ENCODE data around the gene TAT. TPM values are rescaled to one million over a fixed set of nuclear protein-coding genes. Genes with fewer than 3 reads are reported as not detected.
"Not testable (repeated sequence)": the region's sequence is repeated elsewhere in the genome, so short reads cannot be mapped to it uniquely, and the experiment has no call there.

Gene TAT
- total RNA-seq, 1 donor, result not detected

DNA sequence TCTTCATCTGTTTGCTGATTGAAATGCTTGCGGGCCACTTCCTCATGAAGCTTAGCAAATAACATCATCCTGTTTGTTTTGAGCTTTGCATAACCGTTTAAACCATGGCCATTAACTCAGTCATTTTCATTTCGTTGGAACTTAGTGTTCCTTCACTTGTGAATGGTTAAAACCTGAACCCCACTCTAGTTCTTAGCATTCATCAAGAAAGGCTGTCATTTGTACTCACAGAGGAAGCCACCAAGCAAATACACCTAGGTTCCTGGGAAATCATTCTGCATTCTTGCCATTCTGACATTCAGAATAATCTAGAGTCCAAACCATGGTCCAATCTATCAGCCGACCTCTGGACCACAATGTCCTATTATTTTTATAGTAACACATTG lies 8.4 kb upstream of the TAT start:
- DNase-seq (ENCODE audit: low read depth in 2 of 3, low spot score in 2 of 3), result no peak

DNA sequence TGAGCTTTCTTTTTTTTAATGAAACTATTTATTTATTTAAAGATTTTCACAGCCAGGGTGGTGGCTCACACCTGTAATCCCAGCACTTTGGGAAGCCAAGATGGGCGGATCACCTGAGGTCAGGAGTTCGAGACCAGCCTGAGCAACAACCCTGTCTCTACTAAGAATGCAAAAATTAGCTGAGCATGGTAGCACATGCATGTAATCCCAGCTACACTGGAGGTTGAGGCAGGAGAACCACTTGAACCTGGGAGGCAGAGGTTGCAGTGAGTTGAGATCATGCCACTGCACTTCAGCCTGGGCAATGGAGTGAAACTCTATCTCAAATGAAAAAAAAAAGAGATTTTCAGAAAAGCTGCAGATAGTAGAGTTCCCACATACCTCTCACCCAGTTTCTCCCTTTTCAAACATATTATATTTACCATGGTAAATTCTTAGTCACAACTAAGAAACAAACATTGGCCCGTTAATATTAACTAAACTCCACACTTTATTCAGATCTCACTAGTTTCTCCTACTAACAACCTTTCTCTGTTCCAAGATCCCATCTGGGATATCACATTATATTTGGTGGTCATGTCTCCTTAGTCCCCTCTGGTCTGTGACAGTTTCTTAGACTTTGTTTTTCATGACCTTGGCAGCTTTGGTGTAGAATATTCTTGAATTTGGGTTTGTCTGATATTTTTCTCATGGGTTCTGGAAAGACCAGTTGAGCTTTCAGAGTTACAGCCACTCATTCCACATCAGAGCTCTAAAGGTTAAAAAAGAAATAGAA lies 7.8 kb upstream of the TAT start:
- DNase-seq (ENCODE audit: low read depth in 2 of 3, low spot score in 2 of 3), result no peak

DNA sequence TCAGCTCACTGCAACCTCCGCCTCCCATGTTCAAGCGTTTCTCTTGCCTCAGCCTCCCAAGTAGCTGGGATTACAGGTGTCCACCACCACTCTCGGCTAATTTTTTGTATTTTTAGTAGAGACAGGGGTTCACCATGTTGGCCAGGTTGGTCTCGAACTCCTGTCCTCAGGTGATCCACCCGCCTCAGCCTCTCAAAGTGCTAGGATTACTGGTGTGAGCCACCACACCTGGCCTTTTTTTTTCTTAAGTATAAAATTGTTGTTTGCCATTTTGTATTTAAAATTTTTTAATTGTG lies 5.6 kb upstream of the TAT start:
- not testable (repeated sequence) for DNase-seq (ENCODE audit: low read depth in 2 of 3, low spot score in 2 of 3)

DNA sequence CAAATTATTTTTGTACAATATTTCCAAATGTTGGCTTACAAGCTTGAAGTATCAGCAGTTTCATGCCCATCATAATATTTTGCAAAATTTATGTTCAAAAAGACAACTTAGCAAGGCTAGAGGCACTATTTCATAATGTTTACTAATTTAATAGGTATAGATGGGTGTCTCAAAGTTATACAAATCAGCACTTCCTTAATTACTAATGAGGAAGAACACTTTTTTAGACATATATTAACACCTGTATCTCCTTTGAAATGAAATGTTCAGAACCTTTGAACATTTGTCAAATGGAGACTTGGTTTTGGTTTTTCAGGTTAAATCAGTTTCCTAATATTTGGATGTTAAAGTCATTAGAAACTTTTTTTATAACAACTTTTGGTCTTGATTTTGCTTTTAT lies 2.2 kb downstream of the TAT start:
- no peak for DNase-seq (ENCODE audit: low read depth in 2 of 3, low spot score in 2 of 3)

DNA sequence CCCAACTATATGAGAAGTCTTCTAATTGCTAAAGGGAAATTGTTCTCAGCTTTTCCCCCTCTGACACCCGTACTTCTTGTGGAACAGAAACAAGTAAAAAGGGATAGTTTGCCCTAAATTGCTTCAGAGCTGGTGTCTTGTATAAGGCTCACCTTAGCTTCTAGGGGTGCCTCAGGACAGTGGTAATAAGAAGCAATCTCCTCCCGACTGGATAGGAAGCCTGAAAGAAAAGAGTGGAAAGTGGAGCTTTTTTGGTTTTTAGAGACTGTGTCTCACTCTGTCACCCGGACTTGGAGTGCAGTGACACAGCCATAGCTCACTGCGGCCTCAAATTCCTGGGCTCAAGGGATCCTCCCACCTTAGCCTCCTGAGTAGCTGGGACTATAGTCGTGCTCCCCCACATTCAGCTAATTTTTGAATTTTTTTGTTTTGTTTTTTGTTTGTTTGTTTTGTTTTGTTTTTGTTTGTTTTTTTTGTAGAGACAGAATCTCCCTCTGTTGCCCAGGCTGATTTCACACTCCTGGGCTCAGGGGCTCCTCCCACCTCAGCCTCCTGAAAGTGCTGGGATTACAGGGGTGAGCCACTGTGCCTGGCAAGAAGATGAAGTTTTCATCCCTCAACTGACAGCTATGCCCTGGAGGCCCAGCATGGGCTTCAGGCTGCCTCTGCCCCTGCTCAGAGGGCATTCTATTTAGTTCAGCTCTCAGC lies 3.4 kb downstream of the TAT start:
- DNase-seq (ENCODE audit: low read depth in 2 of 3, low spot score in 2 of 3), result no peak

DNA sequence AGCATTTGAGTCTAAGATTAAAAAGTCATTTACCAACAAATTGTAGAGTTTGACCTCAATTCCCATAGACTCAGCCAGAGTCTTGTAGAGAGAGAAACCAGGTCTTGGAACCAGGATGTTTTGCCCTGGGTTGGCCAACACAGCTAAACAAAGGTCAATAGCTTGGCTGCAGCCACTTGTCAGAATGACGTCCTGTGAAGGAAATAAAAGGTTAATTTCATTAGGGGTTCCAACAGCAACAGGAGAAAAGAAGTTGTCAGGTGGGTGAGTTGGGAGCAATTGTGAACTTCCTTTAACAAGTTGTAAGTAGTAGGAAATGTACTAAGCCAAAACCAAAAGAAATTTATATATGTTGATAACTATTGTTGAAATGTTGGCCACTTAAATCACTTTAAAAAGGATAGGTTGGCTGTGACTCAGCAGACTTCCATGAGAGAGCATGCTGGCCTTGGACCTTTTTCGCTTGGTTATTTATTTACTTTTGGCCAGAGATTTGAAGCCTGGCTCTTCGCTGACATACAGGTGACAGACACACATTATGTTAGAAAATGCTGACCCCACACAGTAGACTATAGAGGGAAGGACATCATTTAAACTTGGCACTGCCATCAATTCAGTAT lies 4.3 kb downstream of the TAT start:
- DNase-seq (ENCODE audit: low read depth in 2 of 3, low spot score in 2 of 3), result no peak

DNA sequence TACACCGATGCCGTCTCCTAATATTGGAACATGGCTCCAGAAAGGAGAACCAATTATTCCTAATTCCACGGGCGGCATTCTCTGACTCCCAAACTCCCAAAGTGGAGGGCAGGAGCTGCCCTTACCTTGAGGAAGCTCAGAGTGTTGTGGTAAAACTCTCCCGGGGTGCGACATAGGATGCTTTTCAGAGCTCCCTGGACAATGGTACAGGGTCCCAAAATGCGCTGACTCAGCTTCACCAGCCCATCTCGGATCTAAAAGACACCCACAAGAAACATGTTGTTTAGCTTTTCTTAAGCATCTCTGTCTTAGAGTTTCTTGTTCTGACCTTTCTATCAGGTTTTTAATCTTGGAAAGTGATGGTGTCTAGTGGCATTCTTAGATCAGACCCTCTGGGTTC lies 6.7 kb downstream of the TAT start:
- no peak for DNase-seq (ENCODE audit: low read depth in 2 of 3, low spot score in 2 of 3)

DNA sequence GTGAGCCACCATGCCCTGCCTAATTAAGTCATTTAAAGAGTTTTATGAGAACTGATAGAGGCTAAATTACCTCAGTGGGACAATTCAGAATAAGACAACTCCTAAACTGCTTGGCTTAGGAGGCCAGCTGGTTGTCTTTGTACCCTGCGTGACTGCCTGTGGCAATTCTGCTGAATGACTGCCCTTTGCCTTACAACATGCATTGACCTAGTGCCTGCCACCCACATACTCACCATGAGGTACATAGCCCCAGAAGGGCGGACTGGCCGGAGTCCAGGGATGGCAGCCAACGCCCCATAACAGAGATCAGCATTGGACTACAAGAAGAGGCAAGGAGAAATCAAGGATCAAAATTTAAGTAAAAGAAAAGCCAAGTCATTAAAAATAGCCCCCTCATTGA lies 7.3 kb downstream of the TAT start:
- DNase-seq (ENCODE audit: low read depth in 2 of 3, low spot score in 2 of 3), result no peak

DNA sequence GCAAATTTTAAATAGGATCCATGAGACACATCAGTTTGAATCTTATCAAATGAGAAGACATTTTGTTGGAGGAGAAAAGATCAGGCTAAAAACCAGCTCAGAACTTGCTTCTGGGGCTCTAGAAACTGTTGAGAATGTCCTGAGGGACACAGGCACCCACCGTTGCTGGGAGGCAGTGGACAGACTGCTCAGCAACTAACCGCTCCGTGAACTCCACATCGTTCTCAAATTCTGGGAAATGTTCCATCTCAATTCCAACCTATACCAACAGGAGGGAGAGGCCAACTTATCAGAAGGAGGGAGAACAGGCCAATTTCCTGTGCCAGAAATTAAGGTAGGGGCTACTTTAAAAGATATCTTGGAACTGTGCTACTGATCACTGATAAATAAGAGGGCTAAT lies 8.3 kb downstream of the TAT start:
- no peak for DNase-seq (ENCODE audit: low read depth in 2 of 3, low spot score in 2 of 3)

DNA sequence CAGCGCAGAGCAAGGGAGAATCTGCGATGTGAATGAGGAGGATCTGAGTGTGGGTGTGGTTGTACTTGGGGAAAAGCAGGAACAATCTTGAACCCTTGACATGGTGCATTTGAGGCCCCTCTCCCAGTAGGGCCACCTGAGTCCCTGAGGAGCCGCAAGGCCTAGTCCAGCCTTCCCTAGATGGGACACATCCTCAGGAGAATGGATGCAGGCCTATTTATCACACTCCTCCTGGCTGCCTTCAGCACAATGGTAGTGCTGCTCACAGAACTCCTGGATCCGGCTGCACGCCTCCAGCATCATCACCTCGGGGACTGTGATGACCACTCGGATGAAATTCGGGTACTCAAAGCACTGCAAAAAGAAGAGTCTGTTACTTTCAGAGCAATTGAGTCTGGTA lies 9.0 kb downstream of the TAT start:
- DNase-seq (ENCODE audit: low read depth in 2 of 3, low spot score in 2 of 3), result no peak

DNA sequence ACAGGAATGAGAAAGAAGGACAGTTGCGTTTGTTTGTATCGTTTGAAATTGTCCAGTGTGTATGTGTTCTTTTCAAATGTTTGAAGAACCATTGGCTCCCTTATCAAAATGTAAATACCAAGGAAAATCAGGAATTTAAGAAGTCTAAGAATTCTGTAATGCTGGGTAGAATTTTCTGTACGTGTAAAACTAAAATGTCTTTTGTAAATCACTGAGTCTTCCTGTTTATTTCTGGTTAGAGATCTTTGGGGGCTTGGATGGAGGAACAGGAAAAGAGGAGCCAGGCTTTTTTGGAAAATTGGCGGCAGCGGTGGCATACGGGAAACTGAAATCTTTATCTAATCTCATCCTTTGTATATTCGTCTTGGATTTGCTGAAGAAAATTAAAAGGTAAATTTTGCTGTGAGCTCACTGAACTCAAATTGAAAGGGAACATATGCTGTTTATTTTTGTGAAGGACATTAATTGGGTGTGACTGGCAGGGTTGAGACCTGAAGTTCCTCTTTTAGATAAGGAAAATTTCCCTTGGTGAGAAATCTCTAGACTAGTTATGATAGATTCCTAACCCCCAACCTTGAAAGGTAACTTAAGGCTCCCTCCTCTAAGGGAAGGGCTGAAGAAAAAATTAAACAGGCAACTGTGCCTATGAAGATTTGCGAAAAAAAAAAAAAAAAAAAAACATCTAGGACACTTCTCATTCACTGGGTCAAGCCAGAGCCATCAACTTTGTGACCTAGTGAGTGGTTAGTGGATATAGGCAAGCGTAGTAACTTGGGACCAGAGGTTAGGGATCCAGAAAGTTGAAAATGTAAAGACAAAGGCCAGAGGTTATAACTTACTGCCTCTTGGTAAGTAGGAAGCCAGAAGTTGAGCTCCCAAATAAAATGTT lies 10.8 kb downstream of the TAT start:
- DNase-seq (ENCODE audit: low read depth in 2 of 3, low spot score in 2 of 3), result peak in 1 of 3 donors; percentile 3

DNA sequence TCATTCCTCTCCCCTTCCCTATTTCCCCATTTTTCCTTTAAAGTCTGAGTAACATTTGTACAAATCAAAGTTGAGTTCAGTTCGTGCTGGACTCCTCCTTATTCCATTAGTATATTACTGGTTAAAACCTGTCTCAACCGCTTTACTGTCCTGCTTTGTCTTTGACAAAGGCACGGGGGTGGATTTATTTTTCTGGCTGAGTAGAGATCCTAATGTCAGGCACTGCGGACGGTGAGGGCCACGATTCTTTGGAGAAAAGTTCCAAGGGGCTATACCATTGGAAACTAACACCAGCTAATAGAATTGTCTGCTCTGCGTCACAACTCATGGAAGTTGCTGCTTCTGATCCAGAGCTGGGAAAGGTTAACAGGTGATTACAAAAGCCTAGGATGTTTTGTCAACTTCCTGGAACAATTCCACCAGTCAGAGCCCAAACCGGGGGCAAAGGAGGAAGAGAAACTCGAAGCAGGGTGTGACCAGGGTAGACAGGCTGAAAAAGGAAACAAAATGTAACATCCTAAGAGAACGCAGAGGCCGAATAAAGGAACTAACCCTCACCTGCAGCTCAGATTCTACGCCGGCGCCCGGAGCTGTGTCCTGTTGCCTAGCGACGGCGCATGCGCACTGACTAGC lies 12.4 kb downstream of the TAT start:
- DNase-seq (ENCODE audit: low read depth in 2 of 3, low spot score in 2 of 3), result no peak

DNA sequence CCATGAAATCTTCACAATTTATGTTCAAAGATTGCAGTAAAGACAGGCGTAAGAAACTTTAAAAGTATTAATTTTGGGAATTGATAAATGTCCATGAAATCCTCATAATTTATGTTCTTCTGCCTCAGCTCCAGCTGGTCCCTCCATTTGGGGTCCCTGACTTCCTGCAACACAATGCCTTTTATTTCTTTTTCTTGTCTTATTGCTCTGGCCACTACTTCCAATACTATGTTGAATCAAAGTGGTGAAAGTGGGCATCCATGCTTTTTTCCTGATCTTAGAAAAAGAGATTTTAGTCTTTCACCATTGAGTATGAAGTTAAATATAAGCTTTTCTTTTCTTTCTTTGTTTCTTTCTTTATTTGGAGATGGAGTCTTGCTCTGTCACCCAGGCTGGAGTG lies 14.3 kb downstream of the TAT start:
- DNase-seq (ENCODE audit: low read depth in 2 of 3, low spot score in 2 of 3), result no peak

DNA sequence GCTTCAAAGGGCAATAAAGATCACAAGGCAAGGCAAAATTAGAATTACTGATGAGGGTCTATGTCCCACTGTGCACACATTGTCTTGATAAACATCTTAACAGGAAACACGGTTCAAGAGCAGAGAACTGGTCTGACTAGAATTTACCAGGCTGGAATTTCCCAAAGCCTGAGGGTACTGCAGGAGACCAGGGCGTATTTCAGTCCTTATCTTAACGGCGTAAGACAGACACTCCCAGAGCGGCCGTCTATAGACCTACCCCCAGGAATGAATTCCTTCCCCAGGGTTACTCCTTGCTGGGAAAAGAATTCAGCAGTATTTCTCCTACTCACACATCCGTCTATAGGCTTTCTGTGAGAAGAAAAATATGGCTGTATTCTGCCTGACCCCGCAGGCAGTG lies 15.0 kb downstream of the TAT start:
- not testable (repeated sequence) for DNase-seq (ENCODE audit: low read depth in 2 of 3, low spot score in 2 of 3)

DNA sequence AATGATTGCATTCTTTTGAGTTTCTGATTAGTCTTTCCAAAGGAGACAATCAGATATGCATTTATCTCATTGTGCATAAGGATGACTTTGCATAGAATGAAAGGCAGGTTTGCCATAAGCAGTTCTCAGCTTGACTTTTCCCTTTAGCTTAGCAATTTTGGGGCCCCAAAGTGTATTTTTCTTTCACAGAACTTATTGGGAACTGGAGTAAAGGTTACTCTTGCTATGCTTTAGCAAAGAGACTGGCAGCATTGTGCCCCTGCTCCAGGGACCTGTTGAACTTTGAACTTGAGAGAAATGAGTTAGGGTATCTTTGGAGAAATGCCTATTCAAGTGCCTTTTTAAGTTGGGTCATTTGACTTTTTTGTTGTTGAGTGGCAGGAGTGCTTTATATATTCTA lies 17.0 kb downstream of the TAT start:
- no peak for DNase-seq (ENCODE audit: low read depth in 2 of 3, low spot score in 2 of 3)

DNA sequence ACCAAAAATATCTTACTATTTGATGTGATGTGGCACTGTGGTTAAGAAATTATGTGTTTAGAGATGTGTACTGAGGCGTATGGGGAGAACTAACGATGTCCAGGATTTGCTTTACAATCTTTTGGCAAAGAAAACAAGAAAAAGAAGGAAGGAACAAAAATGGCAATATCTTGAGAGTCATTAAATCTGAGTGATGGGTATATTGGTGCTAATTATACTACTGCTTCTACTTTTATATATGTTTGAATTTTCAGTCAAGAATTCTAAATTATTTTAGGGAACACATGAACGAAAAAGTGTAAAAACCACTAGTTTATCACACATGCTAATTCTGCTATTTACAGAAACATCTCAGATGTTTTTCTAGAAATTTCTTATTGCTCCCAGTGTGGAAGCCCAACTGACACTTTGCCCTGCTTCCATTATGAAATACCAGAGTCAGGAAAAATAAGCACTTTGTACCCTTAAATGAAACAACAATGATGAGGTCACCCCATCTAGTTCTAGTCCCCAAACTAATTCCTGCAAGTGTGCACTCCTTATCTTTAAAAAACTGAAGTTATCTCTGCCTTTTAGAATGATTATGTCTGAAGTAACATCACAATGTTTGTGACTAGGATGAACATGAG lies 18.8 kb downstream of the TAT start:
- no peak for DNase-seq (ENCODE audit: low read depth in 2 of 3, low spot score in 2 of 3)

DNA sequence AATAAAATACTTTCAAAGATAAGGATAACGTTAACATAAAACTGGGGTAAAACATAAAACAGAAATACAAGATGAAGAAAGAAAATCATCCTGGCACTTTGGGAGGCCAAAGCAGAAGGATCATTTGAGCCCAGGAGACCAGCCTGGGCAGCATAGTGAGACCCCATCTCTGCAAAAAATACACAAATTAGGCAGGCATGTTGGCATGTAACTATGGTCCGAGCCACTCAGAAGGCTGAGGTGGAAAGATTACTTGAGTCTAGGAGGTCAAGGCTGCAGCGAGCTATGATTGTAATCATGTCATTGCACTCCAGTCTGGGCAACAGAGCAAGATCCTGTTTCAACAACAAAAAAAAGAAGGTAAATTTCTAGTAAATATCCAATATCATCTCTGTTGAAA lies 19.6 kb downstream of the TAT start:
- DNase-seq (ENCODE audit: low read depth in 2 of 3, low spot score in 2 of 3), result no peak

DNA sequence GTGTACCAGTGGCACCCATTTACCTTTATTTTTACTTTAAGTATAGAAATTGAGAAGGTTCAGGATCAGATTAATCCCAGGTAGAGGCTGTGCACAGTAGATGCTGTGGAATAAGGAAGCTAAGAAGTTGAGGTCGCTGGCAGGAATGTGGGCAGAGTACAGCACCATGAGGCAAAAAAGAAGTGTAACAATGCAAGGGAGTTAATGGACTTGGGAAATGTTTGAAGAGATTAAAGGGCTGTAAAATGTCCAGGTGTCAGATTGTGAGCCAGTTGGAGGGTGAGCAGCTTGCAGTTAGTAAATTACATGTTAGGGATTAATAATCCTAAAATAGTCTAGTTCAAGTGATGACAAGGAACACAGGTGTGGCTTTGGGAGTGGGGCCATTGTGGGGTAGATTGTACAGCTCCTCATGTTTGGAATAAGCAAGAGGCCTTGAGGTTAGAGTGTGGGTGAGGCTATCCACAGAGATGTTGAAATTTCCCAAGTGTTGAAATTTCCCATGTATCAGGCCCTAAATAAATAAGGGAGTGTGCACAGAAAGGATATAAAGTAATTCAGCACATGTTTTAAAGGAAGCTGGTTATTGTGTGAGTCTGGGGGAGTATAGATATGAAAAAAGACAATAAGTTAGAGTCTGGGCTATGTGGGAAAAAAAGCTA lies 21.5 kb downstream of the TAT start:
- DNase-seq (ENCODE audit: low read depth in 2 of 3, low spot score in 2 of 3), result no peak

DNA sequence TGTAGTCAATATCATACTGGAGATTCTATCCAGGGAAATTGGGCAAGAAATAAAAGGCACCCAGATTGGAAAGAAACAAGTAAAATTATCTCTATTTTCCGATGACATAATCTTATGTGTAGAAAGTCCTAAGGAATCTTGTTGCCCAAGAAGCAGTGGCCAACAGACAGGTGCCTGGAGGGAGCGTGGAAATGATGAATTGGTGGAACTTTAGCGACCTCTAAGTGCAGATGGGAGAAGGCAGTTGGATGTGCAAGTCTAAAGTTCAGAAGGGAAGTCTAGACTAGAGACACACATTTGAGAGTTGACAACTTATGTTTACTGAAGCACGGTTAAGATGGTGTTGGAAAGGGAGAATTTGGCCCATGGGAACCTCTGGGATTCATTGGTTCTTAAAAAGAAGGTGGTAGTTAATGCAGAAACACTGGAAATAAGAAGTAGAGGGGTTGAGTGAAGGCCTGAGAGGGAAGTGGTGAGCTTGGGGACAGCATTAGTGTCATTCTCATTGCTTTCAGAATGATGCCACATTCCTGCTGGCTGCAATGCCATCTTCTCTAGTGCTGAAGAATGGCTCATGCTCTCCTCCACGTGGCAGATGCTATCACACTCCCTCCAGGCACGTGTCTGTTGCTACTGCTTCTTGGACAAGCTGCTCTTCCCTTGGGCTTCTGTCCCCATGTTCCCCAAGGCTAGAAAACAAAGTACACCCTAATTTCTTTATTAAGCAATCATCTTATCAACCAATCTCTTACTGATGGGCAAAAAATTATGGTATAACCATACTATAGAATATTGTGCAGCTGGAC lies 24.0 kb downstream of the TAT start:
- DNase-seq (ENCODE audit: low read depth in 2 of 3, low spot score in 2 of 3), result no peak
